ENCODE data around the gene CYSRT1. TPM values are rescaled to one million over a fixed set of nuclear protein-coding genes. Genes with fewer than 3 reads are reported as not detected.
A peak's percentile ranks its signal among the peaks of the same experiment; 100 is the strongest.

The CYSRT1 gene
- total and polyA plus RNA-seq, 8 donors: 0.22 to 1.3 (median 0.60) TPM; not detected in 4

- intact Hi-C loops (cut with DNase I): no loop called here
Measured at GRCh38 chr9:137200311-137201204, 24.4 kb upstream of the CYSRT1 start, which contains the start of gene TPRN. Gene TPRN (minus strand): TSS chr9:137200741. CDS start chr9:137200711, 30 bp downstream.

GRCh38 chr9:137201205-137201868 is 23.6 kb upstream of the CYSRT1 start:
- Histone ChIP-seq H3K36me3 (no peaks in the 10 kb centered on the region), H3K27ac (peak overlapping the region; percentile 73 to 86 (median 82)), H3K4me1 (peaks cover 15 to 31% (median 17%) of the 10 kb centered on the region in 3 donors), H3K27me3 (no peaks in the 10 kb centered on the region), H3K4me3 (peak overlapping the region; percentile 36 to 80 (median 48)), H3K9me3 (no peaks in the 10 kb centered on the region)
- FAIRE-seq: no peak
- ATAC-seq: no peak
- intact Hi-C loops (cut with DNase I): no loop called here
- TF ChIP-seq CTCF (IDR thresholded peaks at IDR 0.05): no peak
- WGBS, 2 donors: 13 to 16% methylated on average over 23 of the region's 23 CpGs
- DNase-seq: no peak

More at GRCh38 chr9:137200311-137201204, 24.4 kb upstream of the CYSRT1 start, which contains the start of gene TPRN:
- peak within 1 kb of the TSS; percentile 48 to 80 (median 60) for H3K4me3 ChIP-seq
- H3K4me1 ChIP-seq: peaks cover 12 to 33% (median 15%) of the 10 kb centered on the region in 3 donors
- DNase-seq: peak; percentile 98 to 100 (median 100)
- H3K27me3 ChIP-seq: no peaks in the 10 kb centered on the region
- peak; percentile 75 to 89 (median 80) for ATAC-seq
- TF ChIP-seq CTCF (IDR thresholded peaks at IDR 0.05): no peak
- H3K36me3 ChIP-seq: no peaks in the 10 kb centered on the region
- 0 to 1% methylated on average over 72 to 118 of the region's 118 CpGs for WGBS, 2 donors
- no peaks in the 10 kb centered on the region for H3K9me3 ChIP-seq
- H3K27ac ChIP-seq: peak within 1 kb of the TSS; percentile 83 to 90 (median 85)
- peak; percentile 20 for FAIRE-seq

- H3K27me3 ChIP-seq: no peaks in the 10 kb centered on the region
- TF ChIP-seq CTCF (IDR thresholded peaks at IDR 0.05): no peak
- no peak for DNase-seq
- intact Hi-C loops (cut with DNase I): no loop called here
- peaks cover 19 to 38% (median 22%) of the 10 kb centered on the region in 3 donors for H3K4me1 ChIP-seq
- H3K4me3 ChIP-seq: no peak overlapping the region
- WGBS, 2 donors: 77% methylated on average over 8 of the region's 8 CpGs
- no peak for FAIRE-seq
- H3K27ac ChIP-seq: no peak overlapping the region
- no peaks in the 10 kb centered on the region for H3K9me3 ChIP-seq
- no peaks in the 10 kb centered on the region for H3K36me3 ChIP-seq
- ATAC-seq: no peak
Measured at GRCh38 chr9:137202966-137203365, 22.0 kb upstream of the CYSRT1 start.

GRCh38 chr9:137204731-137205125 is 20.2 kb upstream of the CYSRT1 start:
- DNase-seq (peak in 2 of 6 donors; percentile 37 to 55), FAIRE-seq (no peak)

More at GRCh38 chr9:137204731-137205125, 20.2 kb upstream of the CYSRT1 start:
- intact Hi-C loops (cut with DNase I): no loop called here
- no peaks in the 10 kb centered on the region for H3K36me3 ChIP-seq
- no peak for ATAC-seq
- no peaks in the 10 kb centered on the region for H3K27me3 ChIP-seq
- H3K9me3 ChIP-seq: no peaks in the 10 kb centered on the region
- H3K4me1 ChIP-seq: peaks cover 19 to 38% (median 22%) of the 10 kb centered on the region in 3 donors
- H3K27ac ChIP-seq: peak overlapping the region; percentile 74 to 88 (median 81)
- H3K4me3 ChIP-seq: peak overlapping the region; percentile 65 to 97 (median 88)
- 5 to 7% methylated on average over 21 of the region's 21 CpGs for WGBS, 2 donors
- no peak for TF ChIP-seq CTCF (IDR thresholded peaks at IDR 0.05)

Measured in pancreas (tissue), 10 donors.